ACHN (cell line): ENCODE measurements around the gene NANP.
A peak's percentile ranks its signal among the peaks of the same experiment; 100 is the strongest.

Experiments
- DNase-seq: peaks from one replicate; pipeline ENCODE4 v3.0.0-alpha.2; 2015
- in situ Hi-C: cut with HindIII; loops from 2 replicates; pipeline ENCODE4 v1.10.0; 2017; ENCODE audit warnings: low sequenced_read_pairs, low pct_ligation_motif_present, low pct_unique_long_range_greater_than_20kb

Gene NANP

DNA sequence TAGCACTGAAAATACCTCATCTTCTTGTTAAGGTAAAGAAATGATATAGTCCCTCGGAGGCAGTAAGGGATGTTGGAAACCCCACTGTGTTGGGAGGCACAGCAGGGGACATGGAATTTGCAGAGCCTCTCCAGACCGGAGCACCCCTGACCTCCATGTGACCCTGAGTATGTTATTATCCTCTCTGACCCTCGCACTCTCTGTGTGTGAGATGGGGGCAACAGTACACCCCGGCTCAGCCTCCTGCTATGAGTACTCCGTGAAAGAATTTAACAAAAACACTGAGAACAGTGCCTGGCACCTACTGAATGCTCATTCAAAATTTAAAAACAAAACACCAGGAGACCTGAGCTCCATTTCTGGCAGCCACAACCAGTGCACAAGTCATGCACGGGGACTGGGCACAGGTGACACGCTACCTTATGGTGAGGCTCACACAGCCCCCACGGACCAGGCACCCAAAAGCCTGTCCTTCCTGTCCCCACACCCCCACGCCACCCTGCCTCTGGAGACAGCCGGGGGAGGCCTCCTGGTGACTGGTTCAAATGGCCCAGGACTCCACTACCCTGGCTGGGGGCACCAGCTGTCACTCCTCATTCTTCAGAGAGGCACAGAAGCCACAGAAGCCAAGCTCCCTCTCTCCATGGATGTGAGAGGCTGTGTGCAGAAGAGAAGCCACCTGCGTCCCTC is 44.6 kb downstream of the NANP start:
- no peak for DNase-seq
- in situ Hi-C loops: no loop called here

DNA sequence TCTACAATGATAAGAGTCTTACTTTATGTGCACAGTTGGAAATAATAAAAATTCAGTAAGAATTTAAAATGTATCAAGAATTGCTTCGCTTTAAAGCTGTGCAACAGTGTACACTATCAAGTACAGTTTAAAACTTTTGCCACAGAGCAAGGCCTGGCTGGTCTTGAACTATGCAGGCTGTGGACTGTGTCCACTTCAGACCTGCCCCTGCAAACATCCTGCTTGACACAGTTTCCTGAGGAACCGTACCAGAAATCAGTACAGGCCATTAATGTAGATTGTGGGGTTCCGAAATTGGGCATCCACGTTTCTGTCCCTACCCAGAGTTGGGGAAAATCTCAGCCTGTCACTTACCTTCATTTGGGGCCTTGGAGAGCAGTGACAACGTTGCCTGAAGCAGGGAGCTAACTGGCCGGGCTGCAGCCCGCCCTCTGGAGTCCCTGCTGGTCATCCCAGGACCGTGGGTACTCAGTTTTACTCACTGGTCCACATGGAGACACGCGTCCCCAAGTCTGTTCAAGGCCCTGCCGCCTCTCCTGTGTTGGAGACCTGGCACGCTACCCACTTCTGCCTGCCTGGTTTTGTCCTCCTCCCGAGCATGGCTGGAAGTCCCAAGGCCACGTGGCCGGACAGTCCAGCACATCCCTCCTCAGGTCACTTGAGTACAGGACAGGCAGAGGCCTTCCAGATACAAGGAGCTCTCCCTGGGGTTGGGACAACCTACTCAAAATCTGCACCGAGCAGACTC is 46.9 kb downstream of the NANP start:
- no peak for DNase-seq
- in situ Hi-C loops: no loop called here

- peak; percentile 48 for DNase-seq
- in situ Hi-C loops: no loop called here
Measured at GRCh38 chr20:25574411-25574810, 49.4 kb downstream of the NANP start.

DNA sequence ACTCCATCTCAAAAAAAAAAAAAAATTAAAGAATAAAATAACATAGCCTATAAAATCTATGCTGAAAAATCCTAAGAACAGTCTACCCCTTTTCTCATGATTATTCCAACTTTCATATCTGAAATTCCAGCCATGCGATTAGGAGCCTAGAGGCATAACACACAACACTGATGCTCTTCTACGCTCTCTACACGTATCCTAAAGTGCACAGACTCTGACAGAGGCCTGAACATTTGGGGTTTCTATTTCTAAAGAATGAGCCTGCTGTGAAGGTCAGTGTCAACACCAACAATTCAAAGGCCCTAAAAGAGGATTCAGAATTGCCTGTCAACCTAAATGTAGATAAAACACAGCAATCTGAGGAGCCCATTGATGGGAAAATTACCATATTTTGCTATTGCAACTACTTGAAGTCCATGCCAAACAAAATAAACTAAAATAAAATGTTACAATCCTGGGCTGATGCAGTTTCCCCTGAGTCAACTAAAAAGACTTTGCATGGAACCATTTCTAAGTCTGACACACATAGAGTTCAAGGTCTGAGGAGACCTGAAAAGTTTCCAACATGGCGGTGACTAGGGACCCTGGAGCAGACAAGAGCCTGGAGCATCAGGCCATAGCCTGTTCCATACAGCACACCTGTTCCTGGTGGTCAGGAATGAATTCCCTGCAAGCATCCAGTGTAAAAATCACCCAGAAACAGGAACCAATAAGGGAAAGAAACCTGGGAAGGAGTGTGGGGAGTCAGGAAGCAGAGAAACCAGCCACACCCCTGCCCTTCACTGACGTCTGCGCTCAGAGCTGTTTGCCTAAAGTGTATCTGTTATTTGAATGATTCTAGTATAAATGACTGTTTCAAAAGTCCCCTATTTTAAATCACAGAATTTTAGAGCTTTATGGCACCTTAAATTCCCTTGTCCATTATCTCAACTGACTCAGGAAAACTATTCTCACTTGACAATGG is 50.2 kb downstream of the NANP start:
- DNase-seq: no peak
- in situ Hi-C loops: no loop called here

DNA sequence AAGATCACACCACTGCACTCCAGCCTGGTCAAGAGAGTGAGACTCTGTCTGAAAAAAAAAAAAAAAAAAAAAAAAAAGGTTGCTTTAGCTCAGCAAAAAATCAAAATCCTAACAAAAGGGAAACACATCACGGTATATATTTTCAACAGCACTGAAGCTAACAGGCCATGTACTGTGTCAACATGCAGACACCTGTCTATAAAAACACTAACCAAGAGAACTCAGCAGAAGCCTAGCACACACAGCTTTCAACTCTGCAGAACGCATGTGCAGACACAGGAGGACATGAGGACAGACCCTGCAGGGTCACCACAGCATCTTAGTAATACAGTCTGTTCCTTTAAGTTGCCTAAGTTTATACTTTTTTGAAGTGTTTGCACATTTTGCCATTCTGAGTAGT is 52.0 kb downstream of the NANP start:
- DNase-seq: no peak
- in situ Hi-C loops: no loop called here

DNA sequence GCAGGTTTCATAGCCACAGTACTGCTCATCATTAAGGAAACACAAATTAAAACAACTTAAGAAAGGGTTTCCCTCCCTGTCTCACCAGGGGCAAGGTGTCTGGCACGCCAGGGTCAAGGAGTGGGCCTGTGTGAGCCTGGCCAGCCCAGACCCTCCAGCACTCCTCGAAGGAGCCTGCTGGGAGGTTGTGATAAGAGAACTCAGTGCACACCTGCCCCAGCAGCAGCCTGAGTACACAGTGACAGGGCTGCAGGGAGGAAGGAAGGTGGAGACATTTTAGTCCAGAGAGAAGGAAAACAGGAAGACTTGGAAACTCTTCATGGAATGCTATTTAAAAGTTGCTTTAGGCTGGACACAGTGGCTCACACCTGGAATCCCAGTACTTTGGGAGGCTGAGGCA is 52.6 kb downstream of the NANP start:
- in situ Hi-C loops: no loop called here
- no peak for DNase-seq

- DNase-seq: no peak
- in situ Hi-C loops: no loop called here
Measured at GRCh38 chr20:25570148-25570530, 53.7 kb downstream of the NANP start.

- no peak for DNase-seq
- in situ Hi-C loops: no loop called here
Measured at GRCh38 chr20:25567286-25567685, 56.5 kb downstream of the NANP start.

- in situ Hi-C loops: no loop called here
- DNase-seq: no peak
Measured at GRCh38 chr20:25566821-25567220, 57.0 kb downstream of the NANP start.

- in situ Hi-C loops: no loop called here
- no peak for DNase-seq
Measured at GRCh38 chr20:25565578-25566157, 58.1 kb downstream of the NANP start.

DNA sequence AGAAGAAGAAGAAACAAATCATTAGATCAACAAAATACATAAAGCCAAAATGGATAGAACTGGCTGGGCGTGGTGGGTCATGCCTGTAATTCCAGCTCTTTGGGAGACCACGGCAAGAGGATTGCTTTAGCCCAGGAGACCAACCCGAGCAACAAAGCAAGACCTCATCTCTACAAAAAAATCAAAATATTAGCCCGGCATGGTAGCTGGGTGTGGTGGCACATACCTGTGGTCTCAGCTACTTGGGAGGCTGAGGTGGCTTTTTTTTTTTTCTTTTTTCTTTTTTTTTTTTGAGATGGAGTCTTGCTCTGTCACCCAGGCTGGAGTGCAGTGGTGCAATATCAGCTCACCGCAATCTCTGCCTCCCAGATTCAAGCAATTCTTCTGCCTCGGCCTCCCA is 59.9 kb downstream of the NANP start:
- DNase-seq: no peak
- in situ Hi-C loops: no loop called here

DNA sequence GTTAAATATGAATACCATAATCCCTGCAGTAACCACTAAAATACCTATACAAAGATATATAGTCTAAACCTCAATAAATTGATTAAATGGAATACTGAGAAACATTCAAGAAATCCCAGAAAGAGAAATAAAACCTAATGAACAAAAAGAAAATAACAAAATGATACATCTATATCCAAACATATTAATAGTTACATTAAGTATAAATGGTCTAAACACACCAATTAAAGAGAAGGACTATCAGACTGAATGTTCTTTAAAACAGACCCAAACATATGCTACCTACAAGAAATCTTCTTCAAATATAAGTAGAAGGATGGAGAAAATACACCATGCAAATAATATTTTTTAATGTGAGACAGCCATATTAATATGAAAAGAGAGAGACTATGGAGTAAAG is 60.5 kb downstream of the NANP start:
- no peak for DNase-seq
- in situ Hi-C loops: no loop called here
